Subcutaneous abdominal adipose tissue (tissue), 5 donors: ENCODE measurements around the gene EHBP1.
"Not testable (repeated sequence)": the region's sequence is repeated elsewhere in the genome, so short reads cannot be mapped to it uniquely, and the experiment has no call there.

Experiments used
- H3K27ac ChIP-seq: one replicate; pipeline ENCODE4 v1.7.0; 2013; ENCODE audit warnings: low read depth, mild to moderate bottlenecking, inconsistent platforms, low read length, moderate library complexity
- H3K27me3 ChIP-seq, 5 donors: one replicate each; pipeline ENCODE4 v1.7.0; 2013; ENCODE audit warnings: low read length in 5 of 5, inconsistent platforms in 1 of 5; ENCODE audit not compliant: control insufficient read depth in 5 of 5, insufficient read depth in 4 of 5
- H3K36me3 ChIP-seq, 5 donors: one replicate each; pipeline ENCODE4 v1.7.0; 2013; ENCODE audit warnings: low read length in 5 of 5; ENCODE audit not compliant: control insufficient read depth in 5 of 5, insufficient read depth in 5 of 5
- H3K4me1 ChIP-seq, 5 donors: one replicate each; pipeline ENCODE4 v1.7.0; 2013; ENCODE audit warnings: low read length in 5 of 5, mild to moderate bottlenecking in 3 of 5, moderate library complexity in 1 of 5; ENCODE audit not compliant: control insufficient read depth in 5 of 5, insufficient read depth in 5 of 5
- H3K4me3 ChIP-seq, 5 donors: one replicate each; pipeline ENCODE4 v1.7.0; 2013; ENCODE audit warnings: low read length in 5 of 5, low read depth in 1 of 5
- H3K9ac ChIP-seq, 5 donors: one replicate each; pipeline ENCODE4 v1.7.0; 2013; ENCODE audit warnings: low read length in 5 of 5, mild to moderate bottlenecking in 4 of 5, moderate library complexity in 3 of 5
- H3K9me3 ChIP-seq, 5 donors: one replicate each; pipeline ENCODE4 v1.7.0; 2013; ENCODE audit warnings: low read length in 5 of 5; ENCODE audit not compliant: control insufficient read depth in 5 of 5
- donor health status: healthy.
- donor health status: healthy.
- donor health status: healthy.
- donor health status: healthy.
- donor health status: healthy.

EHBP1 gene

GRCh38 chr2:63071664-63072063 is 366.2 kb downstream of the EHBP1 start:
- peaks cover 0 to 10% (median 4%) of the 10 kb centered on the region in 5 donors for H3K27me3 ChIP-seq
- H3K4me1 ChIP-seq: no peaks in the 10 kb centered on the region
- no peak overlapping the region for H3K27ac ChIP-seq

DNA sequence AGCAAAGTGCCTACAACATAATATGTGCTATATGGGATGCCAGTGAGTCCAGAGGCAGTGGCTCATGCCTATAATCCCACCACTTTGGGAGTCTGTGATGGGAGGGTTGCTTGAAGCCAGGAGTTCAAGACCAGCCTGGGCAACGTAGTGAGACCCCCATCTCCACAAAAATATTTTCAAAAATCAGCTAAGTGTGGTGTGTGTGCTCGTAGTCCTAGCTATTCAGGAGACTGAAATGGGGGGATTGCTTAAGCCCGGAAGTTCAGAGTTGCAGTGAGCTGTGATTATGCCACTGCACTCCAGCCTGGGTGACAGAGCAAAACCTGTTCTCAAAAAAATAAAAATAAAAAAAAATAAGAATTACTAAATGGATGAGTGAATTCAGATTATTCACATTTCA is 368.5 kb downstream of the EHBP1 start:
- no peaks in the 10 kb centered on the region for H3K9me3 ChIP-seq
- H3K36me3 ChIP-seq: no peaks in the 10 kb centered on the region
- H3K27me3 ChIP-seq: no peaks in the 10 kb centered on the region
- no peak overlapping the region for H3K4me3 ChIP-seq
- H3K9ac ChIP-seq: no peak overlapping the region
- no peaks in the 10 kb centered on the region for H3K4me1 ChIP-seq
- H3K27ac ChIP-seq: no peak overlapping the region

More at GRCh38 chr2:63071664-63072063, 366.2 kb downstream of the EHBP1 start:
- H3K36me3 ChIP-seq: no peaks in the 10 kb centered on the region
- no peak overlapping the region for H3K9ac ChIP-seq
- no peaks in the 10 kb centered on the region for H3K9me3 ChIP-seq
- no peak overlapping the region for H3K4me3 ChIP-seq

- not testable (repeated sequence) for H3K9me3 ChIP-seq, H3K27ac ChIP-seq, H3K4me3 ChIP-seq, H3K36me3 ChIP-seq, H3K4me1 ChIP-seq, H3K27me3 ChIP-seq, H3K9ac ChIP-seq
Observed at GRCh38 chr2:63074399-63074798, 368.9 kb downstream of the EHBP1 start.

- H3K27me3 ChIP-seq: no peaks in the 10 kb centered on the region
- H3K36me3 ChIP-seq: no peaks in the 10 kb centered on the region
- no peak overlapping the region for H3K4me3 ChIP-seq
- H3K4me1 ChIP-seq: no peaks in the 10 kb centered on the region
- no peaks in the 10 kb centered on the region for H3K9me3 ChIP-seq
- H3K27ac ChIP-seq: no peak overlapping the region
- H3K9ac ChIP-seq: no peak overlapping the region
Observed at GRCh38 chr2:63078852-63079606, 373.5 kb downstream of the EHBP1 start.

GRCh38 chr2:63081404-63081803 is 375.9 kb downstream of the EHBP1 start:
- Histone ChIP-seq H3K27me3 (no peaks in the 10 kb centered on the region), H3K36me3 (no peaks in the 10 kb centered on the region), H3K4me3 (no peak overlapping the region), H3K9me3 (no peaks in the 10 kb centered on the region), H3K4me1 (no peaks in the 10 kb centered on the region), H3K27ac (no peak overlapping the region), H3K9ac (no peak overlapping the region)

GRCh38 chr2:63086687-63087086 is 381.2 kb downstream of the EHBP1 start:
- H3K9me3 ChIP-seq: no peaks in the 10 kb centered on the region
- no peaks in the 10 kb centered on the region for H3K36me3 ChIP-seq

DNA sequence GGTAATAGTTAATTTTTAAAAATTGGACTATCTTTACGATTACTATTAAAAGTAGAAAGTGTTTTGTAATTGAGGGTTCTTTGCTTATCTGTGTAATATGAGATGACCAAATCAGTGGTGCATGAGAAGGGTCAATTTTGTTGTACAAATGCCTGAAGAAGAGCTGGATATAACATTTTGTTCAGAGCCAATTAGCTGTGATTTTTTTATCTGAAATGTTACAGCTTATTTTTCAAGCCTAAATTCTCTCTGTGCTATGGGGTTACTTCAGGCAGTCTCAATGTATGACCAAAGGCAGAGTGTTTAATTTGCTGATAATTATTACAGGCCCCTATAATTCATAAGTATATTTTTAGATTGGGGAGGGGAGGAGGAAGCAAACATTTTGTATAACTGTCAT is 386.9 kb downstream of the EHBP1 start:
- no peak overlapping the region for H3K9ac ChIP-seq
- no peaks in the 10 kb centered on the region for H3K4me1 ChIP-seq
- H3K4me3 ChIP-seq: no peak overlapping the region
- no peaks in the 10 kb centered on the region for H3K36me3 ChIP-seq
- no peak overlapping the region for H3K27ac ChIP-seq
- H3K27me3 ChIP-seq: no peaks in the 10 kb centered on the region
- no peaks in the 10 kb centered on the region for H3K9me3 ChIP-seq

More at GRCh38 chr2:63086687-63087086, 381.2 kb downstream of the EHBP1 start:
- no peak overlapping the region for H3K9ac ChIP-seq
- no peaks in the 10 kb centered on the region for H3K27me3 ChIP-seq
- H3K4me3 ChIP-seq: no peak overlapping the region
- no peaks in the 10 kb centered on the region for H3K4me1 ChIP-seq
- H3K27ac ChIP-seq: no peak overlapping the region

DNA sequence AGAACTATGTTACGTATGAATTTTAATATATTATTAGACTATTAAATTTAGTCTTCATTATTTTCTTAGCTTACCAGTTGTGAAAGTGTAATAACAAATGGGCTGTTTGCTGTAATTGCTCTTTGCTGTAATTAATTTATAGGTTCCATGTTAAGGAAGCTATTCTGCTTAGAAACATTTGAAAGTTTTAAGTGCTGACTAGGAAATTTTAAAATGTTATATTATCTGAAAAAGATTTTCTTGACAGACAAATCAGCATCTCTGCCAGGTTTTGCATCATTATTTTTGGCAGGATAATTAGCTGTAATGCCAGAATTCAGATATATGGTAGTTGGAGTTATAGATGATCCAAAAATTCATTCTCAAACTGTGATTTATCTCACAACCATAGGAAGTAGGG is 387.3 kb downstream of the EHBP1 start:
- Histone ChIP-seq H3K9me3 (no peaks in the 10 kb centered on the region), H3K27ac (no peak overlapping the region), H3K36me3 (no peaks in the 10 kb centered on the region), H3K27me3 (no peaks in the 10 kb centered on the region), H3K4me1 (no peaks in the 10 kb centered on the region), H3K4me3 (no peak overlapping the region), H3K9ac (no peak overlapping the region)

GRCh38 chr2:63093502-63093901 is 388.0 kb downstream of the EHBP1 start:
- no peak overlapping the region for H3K27ac ChIP-seq
- no peak overlapping the region for H3K9ac ChIP-seq
- H3K27me3 ChIP-seq: no peaks in the 10 kb centered on the region
- H3K9me3 ChIP-seq: no peaks in the 10 kb centered on the region
- no peak overlapping the region for H3K4me3 ChIP-seq
- H3K4me1 ChIP-seq: no peaks in the 10 kb centered on the region
- H3K36me3 ChIP-seq: no peaks in the 10 kb centered on the region
